Left lung (tissue), 10 donors: ENCODE data around the gene PTTG1. TPM values are rescaled to one million over a fixed set of nuclear protein-coding genes. Genes with fewer than 3 reads are reported as not detected.

ENCODE experiments used
- ATAC-seq: fragments of 200-7000 bp; cut with Tn5 transposase; one replicate; pipeline ENCODE4 v1.9.1; 2020; ENCODE audit warnings: moderate library complexity
- DNase-seq, 4 donors: peaks; one replicate each; pipeline ENCODE4 v3.0.0-alpha.2; 2013 to 2020
- H3K27ac ChIP-seq, 2 donors: fragments of 200-600 bp; sonication (generic) in 1 of 2; one replicate each; pipeline versions ENCODE4 v1.5.0 to v1.8.0; 2020 to 2021
- H3K27me3 ChIP-seq, 2 donors: fragments of 200-600 bp; sonication (generic) in 1 of 2; one replicate each; pipeline versions ENCODE4 v1.5.0 to v1.8.0; 2020 to 2021
- H3K36me3 ChIP-seq, 2 donors: fragments of 200-600 bp; sonication (generic) in 1 of 2; one replicate each; pipeline versions ENCODE4 v1.5.0 to v1.8.0; 2020 to 2021
- H3K4me1 ChIP-seq, 2 donors: fragments of 200-600 bp; one replicate each; pipeline ENCODE4 v1.8.0; 2021
- H3K4me3 ChIP-seq, 2 donors: fragments of 200-600 bp; sonication (generic) in 1 of 2; one replicate each; pipeline versions ENCODE4 v1.5.0 to v1.8.0; 2020 to 2021; ENCODE audit warnings: mild to moderate bottlenecking in 1 of 2
- H3K9me3 ChIP-seq, 2 donors: fragments of 200-600 bp; sonication (generic) in 1 of 2; one replicate each; pipeline versions ENCODE4 v1.5.0 to v1.8.0; 2020 to 2021
- CTCF ChIP-seq, 2 donors: fragments of 200-600 bp; sonication (generic) in 1 of 2; IDR thresholded peaks; one replicate each; pipeline versions ENCODE4 v1.5.0 to v1.8.0; 2021; ENCODE audit warnings: antibody characterized with exemption in 2 of 2
- intact Hi-C, 2 donors: fragments of 100-400 bp; cut with DNase I; formaldehyde crosslinking; loops; one replicate each; pipeline versions ENCODE4 v1.11.2 to v1.14.2; 2022
- polyA plus RNA-seq, 6 donors: library from polyadenylated mRNA; unstranded; fragments of 120-200 nt; gene quantifications; one replicate each; pipeline ENCODE4 v1.2.1, GENCODE V29; 2013; ENCODE audit not compliant: insufficient read length in 6 of 6
- total RNA-seq, 2 donors: library from RNA; stranded (reverse); fragmentation: NEBNext Ultra II Directional; extraction: Animal tissue kit (Norgen Biotek cat#: 25700); gene quantifications; one replicate each; pipeline ENCODE4 v1.2.1, GENCODE V29; 2021
- donor health status: DM: no; HTN: yes; CAD: no.
- donor health status: DM: no; HTN: no; CAD: no.

The PTTG1 gene
- total and polyA plus RNA-seq, 8 donors: 10.2 to 107 (median 54.7) TPM

GRCh38 chr5:160464466-160464797 is 42.8 kb downstream of the PTTG1 start:
- Histone ChIP-seq H3K27me3 (peaks cover 0 to 11% of the 10 kb centered on the region in 2 donors), H3K4me3 (no peak overlapping the region), H3K9me3 (no peaks in the 10 kb centered on the region), H3K36me3 (no peaks in the 10 kb centered on the region), H3K4me1 (peaks cover 12 to 31% of the 10 kb centered on the region in 2 donors), H3K27ac (no peak overlapping the region)
- ATAC-seq (no peak), DNase-seq (no peak)
- no peak for TF ChIP-seq CTCF (IDR thresholded peaks at IDR 0.05)
- intact Hi-C loops: no loop called here

- ATAC-seq (no peak), DNase-seq (no peak)
- Histone ChIP-seq H3K9me3 (no peaks in the 10 kb centered on the region), H3K4me3 (no peak overlapping the region), H3K4me1 (peaks cover 15 to 47% of the 10 kb centered on the region in 2 donors), H3K27ac (no peak overlapping the region), H3K36me3 (no peaks in the 10 kb centered on the region), H3K27me3 (peaks cover 0 to 11% of the 10 kb centered on the region in 2 donors)
- no peak for TF ChIP-seq CTCF (IDR thresholded peaks at IDR 0.05)
- intact Hi-C loops: no loop called here
Observed at GRCh38 chr5:160466116-160466515, 44.5 kb downstream of the PTTG1 start.

- Histone ChIP-seq H3K4me1 (peaks cover 18 to 56% of the 10 kb centered on the region in 2 donors), H3K27me3 (peaks cover 0 to 11% of the 10 kb centered on the region in 2 donors), H3K27ac (peak overlapping the region; percentile 50 to 77), H3K36me3 (no peaks in the 10 kb centered on the region), H3K4me3 (no peak overlapping the region), H3K9me3 (no peaks in the 10 kb centered on the region)
- TF ChIP-seq CTCF (IDR thresholded peaks at IDR 0.05): no peak
- no peak for DNase-seq
- intact Hi-C loops: no loop called here
- peak; percentile 6 for ATAC-seq
Observed at GRCh38 chr5:160466889-160467554, 45.4 kb downstream of the PTTG1 start.

- TF ChIP-seq CTCF (IDR thresholded peaks at IDR 0.05): no peak
- Histone ChIP-seq H3K27me3 (peaks cover 0 to 11% of the 10 kb centered on the region in 2 donors), H3K4me1 (peaks cover 18 to 56% of the 10 kb centered on the region in 2 donors), H3K9me3 (no peaks in the 10 kb centered on the region), H3K36me3 (no peaks in the 10 kb centered on the region), H3K4me3 (peak overlapping the region in 1 of 2 donors; percentile 41), H3K27ac (peak overlapping the region; percentile 50 to 77)
- DNase-seq: peak; percentile 12 to 91 (median 75)
- intact Hi-C loops: no loop called here
- ATAC-seq: peak; percentile 95
Observed at GRCh38 chr5:160467555-160468362, 46.1 kb downstream of the PTTG1 start.

- ATAC-seq (no peak), DNase-seq (no peak)
- TF ChIP-seq CTCF (IDR thresholded peaks at IDR 0.05): no peak
- Histone ChIP-seq H3K4me3 (peak overlapping the region in 1 of 2 donors; percentile 41), H3K27ac (peak overlapping the region; percentile 50 to 77), H3K9me3 (no peaks in the 10 kb centered on the region), H3K27me3 (peaks cover 0 to 11% of the 10 kb centered on the region in 2 donors), H3K36me3 (no peaks in the 10 kb centered on the region), H3K4me1 (peaks cover 18 to 56% of the 10 kb centered on the region in 2 donors)
- intact Hi-C loops: no loop called here
Observed at GRCh38 chr5:160468363-160468975, 46.8 kb downstream of the PTTG1 start.
